Muscle of back (tissue), 11 donors: ENCODE measurements around the gene RPL38. TPM values are rescaled to one million over a fixed set of nuclear protein-coding genes. Genes with fewer than 3 reads are reported as not detected.
"Not testable (repeated sequence)": the region's sequence is repeated elsewhere in the genome, so short reads cannot be mapped to it uniquely, and the experiment has no call there.

ENCODE experiments used
- DNase-seq, 3 donors: peaks; one replicate each; pipeline versions ENCODE4 v3.0.0 to v3.0.0-alpha.2; 2013
- polyA plus RNA-seq, 10 donors: library from polyadenylated mRNA; unstranded; fragments of 120-200 nt; gene quantifications; one replicate each; pipeline ENCODE4 v1.2.1, GENCODE V29; 2013; ENCODE audit not compliant: insufficient read length in 10 of 10

The RPL38 gene
- polyA plus RNA-seq, 10 donors, result 1,488 to 1,957 (median 1,685) TPM

DNA sequence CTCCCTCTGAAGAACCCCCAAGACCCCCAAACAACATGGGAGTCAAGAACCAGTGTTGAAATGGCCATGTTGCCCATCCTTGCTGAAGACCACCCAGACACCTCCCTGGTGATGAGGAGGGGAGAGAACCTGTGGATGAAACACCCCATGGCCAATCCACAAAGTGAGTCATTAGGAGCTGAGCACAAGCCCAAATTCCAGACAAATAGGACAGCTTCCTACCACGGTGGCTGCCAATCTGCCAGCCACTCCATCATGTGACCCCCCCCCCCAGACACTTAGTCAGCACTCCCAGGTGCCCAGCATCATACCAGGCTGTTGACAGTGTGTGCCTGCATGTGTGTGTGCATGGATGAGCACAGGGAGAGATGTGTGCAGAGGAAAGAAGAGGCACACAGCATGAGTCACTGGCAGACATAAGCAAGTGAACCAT, 26.4 kb upstream of the RPL38 start:
- no peak for DNase-seq

DNA sequence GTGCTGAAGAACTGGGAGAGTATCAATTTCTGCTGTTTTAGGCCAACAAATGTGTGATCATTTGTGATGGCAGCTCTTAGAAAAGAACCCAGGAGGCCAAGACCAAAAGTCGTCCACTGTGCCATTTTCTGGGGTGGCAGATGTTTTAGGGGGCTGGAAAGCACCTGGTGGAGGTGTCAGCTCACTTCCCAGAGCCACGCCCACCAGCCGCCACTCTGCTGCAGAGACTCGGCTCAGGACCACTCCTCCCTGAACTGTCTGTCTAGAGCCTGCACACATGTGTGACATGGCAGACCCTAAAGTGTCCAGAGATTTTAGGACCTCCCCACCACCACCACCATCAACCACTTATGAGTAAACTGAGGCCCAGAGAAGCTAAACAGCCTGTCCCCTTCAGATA, 23.9 kb upstream of the RPL38 start:
- DNase-seq, result no peak

DNA sequence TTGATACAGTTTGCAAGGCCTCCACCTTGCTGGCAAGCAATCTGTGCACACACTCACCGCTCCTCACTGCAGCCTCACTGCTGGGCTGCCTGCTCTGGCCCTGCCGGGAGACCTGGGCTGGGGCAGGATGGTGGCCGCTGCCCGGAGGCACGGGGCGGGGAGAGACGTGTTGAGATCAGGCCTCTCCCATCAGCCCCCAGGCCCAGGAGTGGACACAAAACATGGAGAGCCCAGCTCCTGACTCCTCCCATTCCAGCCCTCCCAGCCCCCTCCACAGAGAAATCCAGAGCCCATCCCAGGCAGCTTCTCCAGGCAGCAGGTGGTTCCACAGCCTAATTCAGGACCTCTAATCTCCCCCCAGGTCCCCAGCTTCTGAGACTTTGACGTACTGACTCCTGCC, 23.1 kb upstream of the RPL38 start:
- DNase-seq, result no peak

DNA sequence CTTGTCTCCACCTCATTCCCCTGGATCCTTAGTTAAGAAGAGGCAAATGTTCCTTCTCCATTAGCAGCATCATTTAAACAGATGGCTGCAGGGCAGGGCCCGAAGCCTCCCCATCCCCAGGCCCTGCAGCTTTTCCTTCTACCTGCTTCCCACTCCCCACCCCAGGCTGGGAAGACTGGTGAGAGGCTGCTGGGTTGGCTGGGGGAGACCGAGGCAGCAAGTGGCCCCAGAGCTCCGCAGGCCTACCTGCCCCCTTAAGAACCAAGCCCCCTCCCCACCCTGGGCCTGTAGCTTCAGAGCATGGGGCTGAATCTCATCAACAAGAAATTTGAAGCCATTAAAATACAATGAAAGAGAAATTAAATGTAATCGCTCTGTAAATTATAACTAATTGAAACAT, 22.1 kb upstream of the RPL38 start:
- no peak for DNase-seq

DNA sequence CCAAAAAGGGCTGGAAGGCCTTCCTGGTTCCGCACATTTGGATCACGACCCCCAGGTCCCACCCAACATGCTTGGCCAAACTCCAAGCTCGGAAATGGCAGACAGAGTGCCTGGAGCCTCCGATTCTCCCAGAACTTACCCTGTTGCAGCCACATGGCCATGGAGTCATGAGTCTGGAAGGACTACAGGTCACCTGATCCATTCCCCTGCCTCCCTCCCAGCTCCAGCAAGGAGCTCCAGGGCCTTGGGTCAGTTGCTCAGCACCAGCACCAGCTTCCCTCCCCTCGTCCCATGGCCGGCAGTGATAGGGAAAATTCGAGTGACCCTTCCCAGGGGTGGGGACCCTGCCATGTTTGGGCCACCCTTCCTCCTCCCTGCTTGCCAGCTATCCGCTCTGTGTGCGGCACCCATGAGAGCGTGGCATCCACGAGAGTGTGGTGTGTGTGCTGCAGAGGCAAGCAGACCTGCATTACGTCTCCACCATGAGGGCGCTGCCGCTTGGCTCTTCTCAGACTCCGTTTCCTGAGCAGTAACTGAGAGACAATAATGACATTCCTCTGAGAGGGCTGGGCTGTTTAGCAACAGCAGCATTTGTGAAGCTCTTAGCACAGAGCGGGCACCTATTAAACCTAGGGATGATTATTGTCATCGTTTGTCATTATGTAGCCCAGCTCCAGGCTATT, 21.3 kb upstream of the RPL38 start:
- no peak for DNase-seq

DNA sequence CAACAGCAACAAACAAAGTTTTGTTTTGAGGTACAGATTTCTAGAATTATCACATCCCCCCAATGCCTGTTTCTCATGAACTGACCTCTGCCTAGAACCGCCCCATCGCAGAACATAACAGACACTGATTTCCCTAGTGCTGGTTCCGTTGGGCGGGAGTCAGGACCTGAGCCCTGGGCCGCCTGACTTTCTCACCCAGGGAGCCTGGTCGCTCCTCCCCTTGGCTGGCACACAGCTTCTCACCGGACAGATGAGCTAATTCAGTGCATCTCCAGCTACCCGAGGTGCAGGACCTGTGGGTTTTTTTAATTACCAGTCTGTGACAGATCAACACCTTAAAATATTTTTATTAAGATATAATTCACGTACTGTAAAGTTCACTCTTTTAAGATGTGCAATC, 20.1 kb upstream of the RPL38 start:
- DNase-seq, result no peak

DNA sequence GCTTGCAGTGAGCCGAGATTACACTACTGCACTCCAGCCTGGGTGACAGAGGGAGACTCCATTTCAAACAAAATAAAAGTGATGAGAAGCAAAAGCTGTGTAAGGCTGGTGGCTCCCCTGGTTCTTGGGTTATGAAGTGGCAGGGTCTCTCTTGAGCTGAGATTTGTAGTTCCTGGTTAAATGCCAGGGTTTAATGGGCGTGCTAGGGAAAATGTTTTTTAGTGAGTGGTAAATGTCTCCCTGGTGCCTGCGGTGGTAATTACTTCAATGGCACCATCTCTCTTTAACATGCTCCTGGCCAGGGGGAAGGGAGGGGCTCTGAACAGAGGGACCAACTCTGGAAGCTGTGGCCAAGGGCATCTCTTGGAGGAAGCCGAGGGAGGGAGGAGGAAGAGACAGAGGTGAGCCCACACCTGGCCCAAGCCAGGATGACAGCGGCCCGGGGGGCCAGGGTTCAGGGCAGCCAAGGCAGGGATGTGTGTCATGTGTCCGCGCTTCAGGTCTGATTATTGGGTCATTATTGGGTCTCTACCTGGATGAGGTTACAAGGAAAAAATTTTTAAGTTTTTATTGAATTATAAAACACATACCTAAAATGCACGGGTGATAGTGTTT, 17.8 kb upstream of the RPL38 start:
- DNase-seq, result no peak

DNA sequence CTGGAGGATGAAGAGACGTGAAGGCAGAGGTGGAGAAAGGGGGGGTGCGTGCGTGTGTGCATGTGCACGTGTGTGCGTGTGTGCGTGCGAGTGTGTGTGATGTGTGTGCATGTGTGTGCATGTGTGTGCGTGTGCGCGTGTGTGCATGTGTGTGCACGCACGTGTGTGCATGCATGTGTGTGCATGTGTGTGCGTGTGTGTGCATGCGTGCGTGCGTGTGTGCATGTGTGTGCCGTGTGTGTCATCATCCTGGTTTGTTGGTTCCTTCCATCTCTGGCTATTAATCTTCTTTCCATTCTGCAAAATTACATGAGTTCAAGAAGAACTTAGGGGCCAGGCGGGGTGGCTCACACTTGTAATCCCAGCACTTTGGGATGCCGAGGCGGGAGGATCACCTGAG, 17.0 kb upstream of the RPL38 start:
- no peak for DNase-seq

DNA sequence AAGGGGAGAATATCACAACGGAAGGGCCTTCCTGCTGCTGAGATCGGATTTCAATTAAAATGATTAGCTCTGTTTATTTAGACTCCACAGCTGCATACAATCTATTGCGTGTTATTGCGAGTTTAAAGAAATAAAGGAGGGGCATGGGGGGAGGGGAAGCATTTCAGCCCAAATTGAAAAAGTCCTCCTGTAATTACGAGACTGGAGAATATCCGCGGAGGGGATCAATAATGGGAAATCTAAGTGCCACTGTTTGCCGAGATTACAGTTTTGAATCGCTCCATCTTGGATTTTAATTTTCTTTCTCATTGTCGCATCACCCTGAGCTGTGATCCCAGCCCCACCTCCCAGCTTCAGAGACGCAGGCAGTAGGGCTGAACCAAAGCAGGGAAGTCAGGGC, 15.7 kb upstream of the RPL38 start:
- no peak for DNase-seq

DNA sequence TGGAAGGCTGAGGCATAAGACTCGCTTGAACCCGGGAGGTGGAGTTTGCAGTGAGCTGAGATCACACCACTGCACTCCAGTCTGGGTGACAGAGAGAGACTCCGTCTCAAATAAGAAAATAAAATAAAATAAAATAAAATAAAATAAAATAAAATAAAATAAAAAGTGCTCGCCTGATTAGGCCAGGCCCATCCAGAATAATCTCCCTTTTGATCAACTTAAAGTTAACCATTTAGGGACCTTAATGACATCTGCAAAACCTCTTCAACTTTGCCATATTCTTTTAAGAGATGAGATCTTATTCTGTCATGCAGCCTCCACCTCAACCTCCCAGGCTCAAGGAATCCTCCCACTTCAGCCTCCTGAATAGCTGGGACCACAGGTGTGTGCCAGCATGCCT, 14.8 kb upstream of the RPL38 start:
- not testable (repeated sequence) for DNase-seq

DNA sequence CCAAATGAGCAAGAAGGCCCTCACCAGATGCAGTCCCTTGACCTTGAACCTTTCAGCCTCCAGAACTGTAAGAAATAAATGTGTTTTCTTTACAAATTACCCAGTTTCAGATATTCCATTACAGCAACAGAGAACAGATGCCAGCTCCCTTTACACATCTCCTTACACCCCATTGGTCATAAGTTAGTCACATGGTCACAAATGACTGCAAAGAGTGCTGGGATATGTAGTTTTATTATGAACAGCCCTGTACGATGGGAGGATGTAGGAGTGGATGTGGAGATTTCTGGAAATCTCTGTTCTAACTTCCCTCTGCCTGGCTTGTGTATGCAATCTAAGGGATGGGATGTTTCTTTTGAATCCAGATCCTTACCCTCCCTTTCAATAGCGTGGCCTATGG, 13.3 kb upstream of the RPL38 start:
- peak; percentile 31 to 61 (median 38) for DNase-seq

DNA sequence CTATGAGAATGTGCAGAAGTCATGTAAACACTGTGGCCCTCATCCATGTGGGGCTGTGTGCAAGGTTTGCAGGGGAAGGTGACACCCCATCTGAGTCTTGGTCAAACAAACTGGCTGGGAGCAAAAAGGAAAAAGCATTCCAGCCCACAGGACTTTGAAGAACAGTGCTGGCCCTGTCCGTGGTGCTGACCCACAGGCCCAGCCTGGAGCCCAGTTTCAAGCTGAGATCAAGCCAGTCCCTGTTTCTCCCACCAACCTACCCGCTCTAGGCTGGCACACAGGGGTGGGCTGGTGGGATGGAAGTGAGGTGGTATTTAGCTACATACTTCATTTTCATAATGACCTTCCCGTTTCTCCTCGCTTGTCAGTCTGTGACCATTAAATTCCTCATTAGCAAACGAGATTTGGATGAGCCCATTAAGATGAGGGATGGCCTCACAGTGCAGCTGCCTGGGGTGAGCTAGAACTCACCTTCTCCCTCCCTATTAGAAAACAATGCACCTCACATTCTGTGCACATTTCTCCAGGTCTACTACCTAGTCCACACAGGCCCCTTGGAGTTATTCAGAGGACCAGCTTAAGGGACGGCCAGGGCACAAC, 12.6 kb upstream of the RPL38 start:
- peak; percentile 7 to 70 (median 38) for DNase-seq

DNA sequence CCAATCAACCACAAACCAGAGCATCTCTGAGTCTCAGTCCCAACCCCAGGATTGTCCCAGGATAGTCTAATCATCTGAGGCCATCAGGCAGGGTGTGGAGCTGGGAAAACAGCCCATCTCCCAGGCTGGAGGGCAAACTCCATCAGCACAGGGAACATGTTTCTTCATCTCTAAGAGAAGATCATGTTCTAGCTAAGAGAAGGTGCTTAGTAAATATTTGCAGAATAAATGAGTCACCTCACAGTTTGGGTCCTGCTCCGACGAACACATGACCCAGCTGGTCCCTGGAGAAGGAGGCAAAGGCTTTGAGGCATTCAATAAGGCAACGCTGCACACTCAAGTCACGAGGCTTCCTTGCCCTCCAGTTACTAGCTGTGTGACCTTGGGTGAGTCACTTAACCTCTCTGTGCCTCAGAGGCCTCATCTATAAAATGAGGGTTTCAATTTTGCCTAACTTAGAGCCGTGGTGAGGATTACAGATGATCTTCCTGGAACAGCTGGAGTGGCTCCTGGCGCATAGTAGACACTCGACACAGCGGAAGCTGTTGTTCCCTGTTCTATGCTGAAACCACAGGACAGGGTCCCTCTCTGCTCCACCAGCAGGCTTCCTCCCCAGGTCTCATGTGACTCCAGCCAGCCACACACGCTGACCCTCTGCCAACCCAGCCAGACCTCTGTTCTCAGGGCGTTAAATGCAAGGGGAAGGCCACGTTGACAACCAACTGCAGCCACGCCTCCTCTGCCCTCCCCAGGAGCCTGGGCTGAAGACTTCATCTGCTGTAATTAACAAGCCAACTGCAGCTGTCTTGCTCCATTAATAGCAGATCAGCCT, 10.3 kb upstream of the RPL38 start:
- peak; percentile 40 to 61 (median 61) for DNase-seq

DNA sequence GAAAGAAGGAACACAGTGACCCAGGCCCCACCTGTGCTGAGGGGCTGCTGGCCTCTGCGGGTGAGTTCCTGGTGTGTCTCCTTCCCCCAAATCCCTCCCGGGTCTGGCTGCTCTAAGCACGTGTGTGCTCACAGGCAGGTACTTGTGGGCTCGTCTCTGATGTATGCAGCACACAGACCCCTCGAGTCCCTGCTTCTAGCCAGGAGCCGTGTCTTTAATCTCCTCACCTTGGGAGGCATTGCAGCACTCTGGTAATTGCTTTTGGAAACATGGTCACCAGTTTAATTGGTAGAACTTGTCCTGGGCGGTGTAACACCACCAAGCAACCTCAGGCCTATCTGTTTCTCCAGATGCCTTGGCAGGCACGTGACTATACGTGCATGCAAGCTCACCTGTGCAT, 8.8 kb upstream of the RPL38 start:
- no peak for DNase-seq

DNA sequence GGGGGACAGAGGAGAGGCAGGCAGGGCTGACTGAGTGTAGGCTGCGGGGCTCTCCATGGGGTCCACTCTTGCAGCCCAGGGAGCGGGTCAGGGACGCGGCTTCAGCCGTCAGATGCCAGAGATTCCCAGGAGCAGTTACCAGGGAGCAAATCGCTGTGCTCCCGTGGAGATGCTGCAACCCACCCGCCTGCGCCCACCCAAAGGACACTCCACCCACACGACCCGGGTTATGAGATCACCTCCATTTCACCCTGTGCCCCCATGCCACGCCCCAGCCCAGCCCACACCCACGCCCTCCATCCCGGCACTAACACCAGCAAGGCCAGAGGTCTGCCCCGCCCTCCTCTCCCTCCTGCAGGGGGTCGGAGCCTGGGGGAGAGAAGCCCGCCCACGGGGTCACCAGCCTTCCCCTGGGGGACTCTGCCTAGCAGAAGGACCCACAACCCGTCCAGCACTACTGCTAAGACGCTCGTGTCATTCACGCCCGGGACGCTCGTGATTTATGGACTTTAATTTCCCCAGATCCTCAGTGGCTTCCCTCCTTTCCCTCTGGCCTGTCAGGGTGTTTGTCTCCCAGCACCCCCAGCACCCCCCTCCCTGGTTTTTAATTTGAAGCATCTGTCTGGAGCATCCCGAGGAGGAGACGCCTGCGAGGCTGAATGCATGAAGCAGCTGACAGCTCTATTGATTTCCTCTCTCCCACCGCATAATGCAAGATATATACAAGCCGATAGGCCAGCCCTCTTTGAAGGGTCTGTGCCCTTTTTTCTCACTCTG, 6.7 kb upstream of the RPL38 start:
- no peak for DNase-seq

DNA sequence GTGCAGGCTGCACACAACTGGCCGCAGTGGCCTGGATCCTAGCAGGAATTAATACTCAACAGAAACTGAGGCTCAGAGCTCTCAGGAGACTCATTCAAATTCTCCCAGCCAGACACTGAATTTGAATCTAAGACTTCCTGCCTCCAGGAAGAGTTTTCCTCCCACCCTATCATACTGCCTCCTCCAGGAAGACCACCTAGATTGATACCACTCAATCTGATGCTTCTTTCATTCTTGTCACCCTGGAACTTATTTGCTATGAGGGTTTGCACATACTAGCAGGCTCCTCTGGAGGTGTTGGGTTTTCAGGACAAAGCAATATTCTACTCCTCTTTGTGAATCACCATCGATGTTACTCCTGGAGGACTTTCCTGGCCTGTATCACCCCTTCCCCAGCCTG, 5.7 kb upstream of the RPL38 start:
- no peak for DNase-seq

DNA sequence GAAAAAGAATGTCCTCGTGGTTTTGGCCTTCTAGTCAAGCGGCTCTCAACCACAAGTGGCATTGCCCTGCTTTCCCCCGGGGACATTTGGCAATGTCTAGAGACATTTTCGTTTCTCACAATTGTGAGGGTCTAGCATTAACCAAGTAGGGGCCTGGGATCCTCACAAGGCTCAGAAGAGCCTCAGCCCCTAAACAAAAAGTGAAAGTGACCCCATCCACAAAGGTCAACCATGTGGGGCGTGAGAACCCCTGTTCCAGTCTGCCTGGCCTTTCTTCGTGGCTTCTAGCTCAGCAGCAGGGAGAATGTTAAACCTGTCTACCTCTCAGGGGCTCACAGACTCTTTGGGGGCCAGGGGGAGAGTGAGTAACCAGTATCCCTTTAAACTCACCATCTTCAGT, 4.8 kb upstream of the RPL38 start:
- DNase-seq, result no peak

DNA sequence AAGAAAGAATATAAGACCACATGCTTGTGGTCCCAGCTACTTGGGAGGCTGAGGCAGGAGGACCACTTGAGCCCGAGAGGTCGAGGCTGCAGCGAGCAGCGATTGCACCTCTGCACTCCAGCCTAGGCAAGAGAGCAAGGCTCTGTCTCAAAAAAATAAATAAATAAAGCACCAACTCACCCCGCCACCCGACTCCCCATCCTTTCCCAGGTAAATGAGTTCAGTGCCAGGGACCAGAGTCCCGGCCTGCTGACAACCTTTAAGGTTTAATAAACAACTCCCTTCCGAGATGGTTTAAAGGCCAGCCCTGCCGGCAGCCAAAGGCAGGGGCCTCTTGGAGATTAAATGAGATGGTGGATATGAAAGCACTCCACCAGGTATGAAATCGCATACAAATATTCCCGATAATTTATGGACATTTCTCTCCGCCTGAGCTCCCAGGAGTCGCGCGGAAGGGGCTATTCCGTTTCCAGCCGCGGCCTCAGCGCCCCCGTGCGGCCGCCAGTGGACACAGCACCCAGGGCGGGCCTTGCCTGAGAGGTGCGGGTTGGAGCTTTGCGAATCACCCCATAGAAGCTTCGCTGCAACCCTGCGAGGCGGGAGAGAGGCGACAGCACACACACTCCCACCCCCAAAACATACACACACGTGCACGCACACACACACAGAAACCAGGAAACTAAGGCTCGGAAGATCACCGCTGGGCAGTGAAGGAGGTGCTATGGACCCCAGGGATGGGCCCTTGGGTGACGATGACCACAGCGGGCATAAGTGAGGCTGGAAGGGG, 4.0 kb upstream of the RPL38 start:
- DNase-seq, result peak; percentile 19 to 70 (median 53)

DNA sequence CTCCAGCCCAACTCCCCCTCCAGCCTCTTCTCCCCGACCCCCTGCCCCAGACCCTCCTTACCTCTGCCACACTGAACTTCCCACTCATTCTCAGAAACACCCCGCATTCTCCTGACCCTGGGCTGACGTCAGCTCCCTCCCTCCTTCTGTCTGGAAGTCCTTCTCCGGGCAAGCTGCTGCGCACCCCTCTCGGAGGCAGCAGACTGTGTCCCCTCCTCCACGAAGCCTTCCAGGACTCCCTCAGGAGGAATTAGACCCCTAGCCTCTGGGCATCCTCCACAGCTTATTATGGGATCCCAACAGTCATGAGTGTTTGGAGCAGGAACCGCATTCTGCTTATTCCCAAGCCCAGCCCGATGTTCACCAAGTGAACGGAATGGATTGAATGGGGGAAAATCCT, 3.4 kb upstream of the RPL38 start:
- DNase-seq, result no peak

DNA sequence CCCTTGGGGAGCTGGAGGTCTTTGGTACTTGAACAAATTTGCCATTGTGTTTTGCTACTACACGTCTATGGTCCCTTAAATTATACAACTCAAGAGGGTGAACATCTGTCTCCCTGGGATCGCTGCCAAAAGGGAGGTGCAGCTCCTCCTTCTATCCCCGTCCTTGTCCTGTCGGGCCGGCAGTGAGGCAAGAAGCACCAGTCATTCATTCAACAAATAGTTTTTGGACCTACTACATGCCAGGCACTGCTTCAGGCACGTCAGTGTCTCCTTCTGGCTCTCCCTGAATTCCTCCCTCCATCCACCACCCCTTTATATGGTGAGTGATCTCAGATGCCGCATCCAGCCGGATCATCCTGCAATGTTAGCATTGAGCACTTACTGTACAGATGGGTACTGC, 2.2 kb upstream of the RPL38 start:
- DNase-seq, result peak; percentile 58 to 79 (median 68)

DNA sequence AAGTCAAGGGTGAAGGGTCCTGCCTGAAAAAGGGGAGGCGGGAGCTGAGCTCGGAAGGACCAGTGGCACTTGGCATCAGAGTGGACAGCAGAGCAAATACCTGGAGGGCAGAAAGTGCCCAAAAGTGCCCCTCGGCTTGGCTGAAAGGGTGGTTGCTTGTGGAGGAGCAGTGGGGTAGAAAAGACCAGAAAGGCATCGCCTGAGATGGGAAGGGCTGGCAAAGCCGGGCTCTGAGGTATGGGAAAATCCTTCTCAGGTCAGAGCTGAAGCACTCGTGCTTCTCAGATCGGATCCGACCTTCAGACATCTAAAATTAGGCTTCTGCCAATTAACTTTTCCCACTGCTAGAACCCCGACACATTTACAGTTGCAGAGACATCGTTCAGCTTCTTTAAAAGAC, 1.5 kb upstream of the RPL38 start:
- no peak for DNase-seq
